ENCODE results near the gene MFGE8. TPM values are rescaled to one million over a fixed set of nuclear protein-coding genes. Genes with fewer than 3 reads are reported as not detected.

MFGE8 gene
- total RNA-seq, 2 experiments from 2014 or later = 87.9 to 93.0 TPM

GRCh38 chr15:88873786-88874185 is 39.4 kb downstream of the MFGE8 start:
- no peak overlapping the region for H3K27ac Mint-ChIP-seq
- H3K4me1 Mint-ChIP-seq (ENCODE audit: low read depth) = no peaks in the 10 kb centered on the region
- H3K4me1 ChIP-seq (ENCODE audit: insufficient read depth, low read length) = no peaks in the 10 kb centered on the region
- DNase-seq (no peak), ATAC-seq (ENCODE audit: poor library complexity) (no peak)
- no peaks in the 10 kb centered on the region for H3K27me3 ChIP-seq (ENCODE audit: control insufficient read depth in 1 of 2, insufficient read depth in 2 of 2, low read length in 2 of 2)
- CTCF ChIA-PET = no interaction called here
- TF ChIP-seq CTCF (IDR thresholded peaks at IDR 0.05) = no peak
- no peak overlapping the region for H3K4me3 ChIP-seq (ENCODE audit: low read length)
- no peaks in the 10 kb centered on the region for H3K9me3 ChIP-seq (ENCODE audit: control insufficient read depth in 1 of 2, insufficient read depth in 1 of 2, low read length in 2 of 2)
- intact Hi-C loops (cut with DNase I, micrococcal nuclease) = loop anchor here in 1 of 2 experiments (5.0 kb wide), 1 partner anchor 56 kb away; no protein-coding TSS in a partner anchor
- POLR2A ChIA-PET = no interaction called here
- peaks cover 44% of the 10 kb centered on the region for H3K36me3 Mint-ChIP-seq (ENCODE audit: low read depth)
- peaks cover 22% of the 10 kb centered on the region for H3K36me3 ChIP-seq (ENCODE audit: insufficient read depth, low read length)
- H3K9me3 Mint-ChIP-seq = no peaks in the 10 kb centered on the region
- H3K27ac ChIP-seq (ENCODE audit: low read depth in 1 of 2, low read length in 2 of 2) = no peak overlapping the region
- H3K27me3 Mint-ChIP-seq = no peaks in the 10 kb centered on the region
- no peak overlapping the region for H3K4me3 Mint-ChIP-seq

GRCh38 chr15:88872706-88873105 is 40.5 kb downstream of the MFGE8 start:
- CTCF ChIA-PET = no interaction called here
- TF ChIP-seq CTCF (IDR thresholded peaks at IDR 0.05) = no peak
- H3K4me3 Mint-ChIP-seq = no peak overlapping the region

GRCh38 chr15:88872106-88872505 is 41.1 kb downstream of the MFGE8 start:
- no peak overlapping the region for H3K4me3 ChIP-seq (ENCODE audit: low read length)
- DNase-seq (no peak), ATAC-seq (ENCODE audit: poor library complexity) (no peak)
- ChIA-PET POLR2A (no interaction called here), CTCF (no interaction called here)
- Mint-ChIP-seq H3K9me3 (no peaks in the 10 kb centered on the region), H3K4me3 (no peak overlapping the region), H3K4me1 (ENCODE audit: low read depth) (no peaks in the 10 kb centered on the region), H3K36me3 (ENCODE audit: low read depth) (peaks cover 34% of the 10 kb centered on the region), H3K27me3 (no peaks in the 10 kb centered on the region), H3K27ac (no peak overlapping the region)
- H3K9me3 ChIP-seq (ENCODE audit: control insufficient read depth in 1 of 2, insufficient read depth in 1 of 2, low read length in 2 of 2) = no peaks in the 10 kb centered on the region
- intact Hi-C loops (cut with DNase I, micrococcal nuclease) = loop anchor here in 1 of 2 experiments (5.0 kb wide), 1 partner anchor 55 kb away; no protein-coding TSS in a partner anchor
- H3K4me1 ChIP-seq (ENCODE audit: insufficient read depth, low read length) = no peaks in the 10 kb centered on the region
- H3K36me3 ChIP-seq (ENCODE audit: insufficient read depth, low read length) = peaks cover 8% of the 10 kb centered on the region
- H3K27ac ChIP-seq (ENCODE audit: low read depth in 1 of 2, low read length in 2 of 2) = no peak overlapping the region
- no peak for TF ChIP-seq CTCF (IDR thresholded peaks at IDR 0.05)
- no peaks in the 10 kb centered on the region for H3K27me3 ChIP-seq (ENCODE audit: control insufficient read depth in 1 of 2, insufficient read depth in 2 of 2, low read length in 2 of 2)

More at GRCh38 chr15:88872706-88873105, 40.5 kb downstream of the MFGE8 start:
- H3K4me3 ChIP-seq (ENCODE audit: low read length) = no peak overlapping the region
- peaks cover 37% of the 10 kb centered on the region for H3K36me3 Mint-ChIP-seq (ENCODE audit: low read depth)
- H3K4me1 ChIP-seq (ENCODE audit: insufficient read depth, low read length) = no peaks in the 10 kb centered on the region
- ATAC-seq (ENCODE audit: poor library complexity) (no peak), DNase-seq (no peak)
- H3K4me1 Mint-ChIP-seq (ENCODE audit: low read depth) = no peaks in the 10 kb centered on the region
- POLR2A ChIA-PET = no interaction called here
- H3K27ac Mint-ChIP-seq = no peak overlapping the region
- peaks cover 11% of the 10 kb centered on the region for H3K36me3 ChIP-seq (ENCODE audit: insufficient read depth, low read length)
- H3K27me3 Mint-ChIP-seq = no peaks in the 10 kb centered on the region
- H3K27ac ChIP-seq (ENCODE audit: low read depth in 1 of 2, low read length in 2 of 2) = no peak overlapping the region
- no peaks in the 10 kb centered on the region for H3K9me3 Mint-ChIP-seq
- intact Hi-C loops (cut with DNase I, micrococcal nuclease) = loop anchor here in 1 of 2 experiments (5.0 kb wide), 1 partner anchor 55 kb away; no protein-coding TSS in a partner anchor
- H3K27me3 ChIP-seq (ENCODE audit: control insufficient read depth in 1 of 2, insufficient read depth in 2 of 2, low read length in 2 of 2) = no peaks in the 10 kb centered on the region
- no peaks in the 10 kb centered on the region for H3K9me3 ChIP-seq (ENCODE audit: control insufficient read depth in 1 of 2, insufficient read depth in 1 of 2, low read length in 2 of 2)
